ENCODE measurements around the gene KCNH1. TPM values are rescaled to one million over a fixed set of nuclear protein-coding genes. Genes with fewer than 3 reads are reported as not detected.
"Not testable (repeated sequence)": the region's sequence is repeated elsewhere in the genome, so short reads cannot be mapped to it uniquely, and the experiment has no call there.

Gene KCNH1
- total RNA-seq, 1 experiment from 2014 or later = 2.4 TPM

- peak; percentile 74 for DNase-seq (ENCODE audit: low read depth)
Measured at GRCh38 chr1:210689826-210690225, 444.1 kb downstream of the KCNH1 start.

GRCh38 chr1:210688512-210689234 is 445.3 kb downstream of the KCNH1 start:
- DNase-seq (ENCODE audit: low read depth) = no peak

DNA sequence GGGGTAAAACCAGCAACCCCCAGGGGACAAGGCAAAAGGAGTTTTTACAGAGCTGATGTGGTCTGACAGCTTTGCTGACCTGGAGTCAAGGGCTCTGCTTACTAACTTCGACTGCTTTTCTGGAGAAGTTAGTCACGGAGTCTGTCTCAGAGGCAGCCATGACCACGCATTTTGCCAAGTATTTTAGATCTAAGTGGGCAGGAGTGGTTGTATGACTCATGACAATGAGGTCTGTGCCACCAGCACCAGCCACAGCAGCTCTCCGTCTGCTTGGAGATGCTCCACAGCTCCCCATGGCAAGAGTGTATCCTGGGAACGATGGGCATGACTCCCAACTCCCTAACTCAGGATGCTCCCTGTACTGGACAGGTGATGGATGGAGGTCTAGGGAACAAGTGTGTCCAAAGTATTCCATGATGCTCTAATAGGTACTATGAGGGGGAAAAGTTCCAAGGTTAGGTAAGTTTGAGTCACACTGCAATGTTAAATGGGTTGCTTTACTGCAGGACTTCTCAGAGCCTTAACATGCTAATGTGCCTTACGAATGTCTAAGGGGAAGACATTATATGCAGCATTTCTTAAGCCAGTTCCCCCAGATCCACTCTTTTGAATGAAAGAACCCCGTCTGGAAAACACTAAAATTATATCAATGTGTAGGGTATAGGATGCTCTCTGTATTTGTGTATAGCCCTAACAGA is 446.2 kb downstream of the KCNH1 start:
- peak; percentile 90 for DNase-seq (ENCODE audit: low read depth)

GRCh38 chr1:210686841-210687240 is 447.1 kb downstream of the KCNH1 start:
- no peak for DNase-seq (ENCODE audit: low read depth)

GRCh38 chr1:210685295-210685650 is 448.7 kb downstream of the KCNH1 start:
- no peak for DNase-seq (ENCODE audit: low read depth)

DNA sequence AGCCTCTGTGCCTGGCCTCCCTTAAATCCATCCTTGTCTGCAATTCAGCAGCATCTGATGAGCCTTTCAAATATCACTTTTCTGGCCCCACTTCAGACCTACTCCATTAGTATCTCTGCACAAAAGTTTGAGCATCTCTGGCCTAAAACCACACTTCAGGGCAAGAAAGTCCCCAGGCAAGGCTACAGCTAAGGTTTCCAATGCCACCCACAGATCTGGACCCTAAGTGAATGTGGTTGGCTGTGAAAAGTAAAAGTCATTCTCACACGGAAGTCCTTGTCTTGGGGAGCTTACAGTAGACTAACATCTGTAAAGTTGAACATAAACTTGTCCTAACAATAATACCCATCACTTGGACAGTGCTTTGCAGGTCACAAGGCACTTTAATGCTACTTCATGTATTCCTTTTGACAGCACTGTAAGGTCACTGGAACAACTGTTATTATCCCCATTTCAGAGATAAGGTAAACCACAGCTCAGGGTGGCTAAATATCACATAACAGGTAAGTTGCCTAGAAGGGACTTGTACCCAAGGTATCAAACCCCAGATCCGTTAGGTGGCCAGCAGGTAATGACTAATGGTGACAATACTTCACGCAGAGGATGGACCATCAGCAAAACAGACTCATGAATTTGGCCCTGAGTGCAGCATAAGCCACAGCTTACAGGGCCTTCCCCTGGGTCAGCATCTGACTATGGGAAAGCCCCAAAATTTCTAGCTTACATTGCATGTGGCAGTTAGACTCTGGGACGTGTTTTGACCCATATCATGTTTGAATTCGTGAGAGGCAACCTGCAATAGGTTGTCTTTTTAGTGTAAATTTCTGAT is 449.3 kb downstream of the KCNH1 start:
- no peak for DNase-seq (ENCODE audit: low read depth)

DNA sequence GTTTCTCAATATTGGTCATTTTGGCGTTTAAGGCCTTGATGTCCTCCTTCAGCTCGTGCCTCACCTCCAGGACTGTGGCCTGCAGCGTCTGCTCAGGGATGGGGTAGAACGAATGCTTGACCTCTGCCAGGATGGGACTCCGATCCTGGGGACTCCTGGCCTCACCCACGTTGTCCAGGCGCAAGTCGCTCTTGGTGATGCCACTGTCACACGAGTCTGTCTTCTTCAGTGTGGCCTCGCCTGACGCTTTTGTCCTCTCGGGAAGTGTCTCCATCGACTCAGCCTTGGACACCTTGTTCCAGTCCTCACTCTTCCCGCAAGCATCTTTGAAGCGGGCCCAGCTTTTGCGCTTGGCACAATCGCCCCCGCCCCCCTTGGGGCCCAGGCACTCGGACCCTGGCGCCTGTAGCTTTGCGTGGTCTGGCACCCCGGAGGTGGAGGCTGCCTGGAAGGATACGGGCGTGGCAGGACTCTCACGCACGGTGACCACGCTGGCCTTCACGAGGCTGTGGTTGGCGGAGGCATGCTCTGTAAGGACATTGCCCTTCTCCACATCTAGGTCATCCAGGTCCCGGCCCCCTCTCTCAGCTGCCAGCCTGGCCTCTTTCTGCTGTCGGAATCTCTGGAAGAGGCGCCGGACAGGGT is 450.4 kb downstream of the KCNH1 start:
- no peak for DNase-seq (ENCODE audit: low read depth)

DNA sequence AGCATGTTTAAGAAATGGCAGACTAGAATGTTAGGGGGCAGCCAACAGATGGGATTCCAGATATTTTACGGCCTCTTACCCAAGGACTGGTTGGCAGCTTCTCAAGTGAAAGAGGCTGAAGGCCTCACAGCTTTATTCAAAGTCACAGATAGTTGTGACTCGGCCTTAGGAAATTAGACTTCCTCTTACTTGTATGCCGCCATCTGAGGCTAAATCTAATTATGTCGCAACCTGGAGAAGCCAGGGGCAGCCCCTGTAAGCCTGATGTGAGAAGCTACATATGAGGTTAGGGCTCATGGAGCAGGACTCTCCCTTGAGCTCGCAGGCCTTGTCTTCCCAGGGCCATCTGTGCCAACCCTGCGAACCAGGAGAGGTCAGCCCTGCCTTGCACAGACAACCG is 452.8 kb downstream of the KCNH1 start:
- DNase-seq (ENCODE audit: low read depth) = no peak

DNA sequence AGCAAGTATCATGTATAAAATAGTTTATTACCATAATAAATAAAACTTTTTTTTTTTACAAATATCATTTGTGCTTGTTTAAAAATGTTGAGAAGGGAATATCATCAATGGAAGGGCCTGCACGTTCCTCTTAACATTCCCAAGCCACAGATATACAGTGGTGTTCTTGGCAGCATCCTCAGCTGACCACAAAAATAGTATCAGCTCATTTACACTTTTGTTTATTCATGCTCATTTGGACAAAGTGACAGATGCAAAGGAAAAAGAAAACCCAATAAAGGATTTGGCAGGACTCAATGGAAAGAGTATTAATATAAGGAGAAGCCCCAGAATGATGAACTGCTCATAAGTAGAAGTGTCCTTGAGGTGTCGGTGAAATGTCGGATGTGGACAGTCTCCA is 455.6 kb downstream of the KCNH1 start:
- no peak for DNase-seq (ENCODE audit: low read depth)

DNA sequence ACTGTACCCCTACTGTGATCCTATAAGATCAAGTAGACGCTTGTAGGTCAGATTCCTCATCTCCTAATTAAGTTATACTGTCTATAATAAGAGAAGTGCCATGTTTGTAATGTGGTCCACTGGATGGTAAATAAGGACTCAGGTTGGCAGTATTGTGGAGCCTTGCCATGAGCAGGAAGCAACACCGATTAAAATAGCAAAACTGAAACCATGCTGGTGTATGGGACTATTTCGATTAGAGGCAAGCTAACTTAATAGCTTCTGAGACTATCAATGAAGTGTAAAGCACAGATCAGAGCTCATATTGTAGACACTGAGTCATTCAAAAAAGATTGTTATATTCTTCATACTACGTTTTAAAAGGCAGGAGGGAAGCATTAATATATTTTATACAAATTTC is 456.4 kb downstream of the KCNH1 start:
- no peak for DNase-seq (ENCODE audit: low read depth)

DNA sequence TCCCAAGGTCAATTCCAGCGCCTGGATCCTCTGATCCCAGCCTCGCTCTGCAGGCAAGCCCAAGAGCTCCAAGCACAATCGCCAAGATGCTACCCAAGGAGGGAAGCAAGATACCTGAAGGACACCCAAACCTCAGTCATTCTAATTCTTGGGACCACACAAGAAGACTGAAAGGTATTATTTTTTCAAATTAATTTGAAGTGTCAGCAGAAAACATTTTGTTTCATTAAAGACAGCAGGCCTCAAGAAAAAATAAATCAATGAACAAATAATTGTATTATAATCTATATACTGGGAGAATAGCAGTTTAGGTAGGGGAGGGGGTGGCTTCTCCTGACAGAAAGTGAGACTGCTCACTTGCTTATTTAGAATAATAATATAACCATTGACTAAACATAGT is 457.4 kb downstream of the KCNH1 start:
- no peak for DNase-seq (ENCODE audit: low read depth)

DNA sequence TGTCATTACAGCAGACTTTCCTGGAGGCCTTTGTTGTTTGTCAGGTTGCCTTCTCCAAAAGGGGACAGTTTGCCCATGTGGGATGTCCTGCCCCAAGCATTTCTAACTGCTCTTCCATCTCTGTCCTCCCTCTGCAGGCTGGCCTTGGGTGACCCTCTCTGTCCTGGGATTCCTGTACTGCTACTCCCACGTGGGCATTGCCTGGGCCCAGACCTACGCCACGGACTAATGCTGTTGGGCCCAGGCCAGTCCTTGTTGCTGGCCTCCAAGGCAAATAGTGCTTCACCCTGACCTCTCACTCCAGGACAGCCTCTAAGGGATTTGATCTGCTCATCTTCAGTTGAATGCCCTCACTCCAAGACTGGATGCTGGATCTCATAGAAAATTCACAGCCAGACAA is 459.8 kb downstream of the KCNH1 start:
- no peak for DNase-seq (ENCODE audit: low read depth)

DNA sequence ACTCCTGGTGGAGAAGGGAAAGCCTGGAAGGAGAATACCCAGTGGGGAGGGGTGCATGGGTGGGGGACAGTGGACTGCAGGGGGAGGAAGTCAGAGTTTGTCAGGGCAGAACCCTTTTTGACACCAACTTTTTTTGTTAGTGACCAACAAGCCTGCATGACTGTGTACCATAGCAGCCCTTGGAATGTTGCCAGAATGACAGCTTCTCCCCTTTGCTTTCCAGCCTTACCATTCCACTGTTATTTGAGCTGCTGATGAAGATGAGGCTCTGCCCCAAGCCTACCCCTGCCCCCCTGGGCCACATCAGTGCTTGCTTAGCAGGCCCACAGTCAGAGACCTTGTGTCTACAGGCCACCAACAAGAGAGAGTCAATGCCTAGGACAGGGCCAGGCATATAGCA is 464.0 kb downstream of the KCNH1 start:
- no peak for DNase-seq (ENCODE audit: low read depth)

DNA sequence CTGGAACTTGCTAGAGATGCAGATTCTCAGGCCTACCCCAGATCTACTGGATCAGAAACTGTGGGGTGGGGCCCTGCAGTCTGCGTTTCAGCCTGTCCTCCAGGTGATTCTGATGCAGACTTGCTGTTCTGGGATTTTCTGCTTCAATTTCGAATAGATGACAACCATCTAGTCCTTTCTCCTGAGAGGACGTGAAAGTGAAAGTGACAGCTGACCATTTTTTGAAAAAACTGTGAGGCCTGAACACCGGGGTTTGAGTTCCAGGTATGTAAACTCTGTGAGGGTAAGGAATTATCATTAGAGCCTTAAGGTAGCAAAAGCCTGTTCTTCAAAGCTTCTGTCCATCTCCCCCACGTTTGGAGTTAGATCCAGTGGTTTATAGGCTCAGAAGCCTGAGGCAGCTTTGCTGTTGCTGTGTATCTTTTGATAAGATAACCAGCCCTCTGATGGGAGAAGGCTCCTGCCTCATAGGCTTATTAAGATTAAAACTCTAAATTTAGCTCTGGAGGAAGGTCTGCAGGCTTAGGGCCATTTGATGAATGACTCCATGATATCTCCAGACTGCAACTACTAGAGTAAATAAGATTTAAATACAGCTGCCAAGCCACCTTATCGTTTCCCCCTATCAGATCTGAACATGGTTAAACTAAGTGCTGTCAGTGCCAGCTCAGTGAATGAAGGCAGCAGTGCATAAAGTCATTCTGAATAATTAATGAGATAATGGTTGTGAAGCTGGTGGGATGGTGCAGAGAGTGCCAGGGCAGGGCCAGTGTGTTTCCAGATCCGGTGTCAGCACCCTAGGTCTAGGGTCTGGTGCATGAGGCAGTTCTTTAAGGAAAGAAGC is 470.0 kb downstream of the KCNH1 start:
- no peak for DNase-seq (ENCODE audit: low read depth)

DNA sequence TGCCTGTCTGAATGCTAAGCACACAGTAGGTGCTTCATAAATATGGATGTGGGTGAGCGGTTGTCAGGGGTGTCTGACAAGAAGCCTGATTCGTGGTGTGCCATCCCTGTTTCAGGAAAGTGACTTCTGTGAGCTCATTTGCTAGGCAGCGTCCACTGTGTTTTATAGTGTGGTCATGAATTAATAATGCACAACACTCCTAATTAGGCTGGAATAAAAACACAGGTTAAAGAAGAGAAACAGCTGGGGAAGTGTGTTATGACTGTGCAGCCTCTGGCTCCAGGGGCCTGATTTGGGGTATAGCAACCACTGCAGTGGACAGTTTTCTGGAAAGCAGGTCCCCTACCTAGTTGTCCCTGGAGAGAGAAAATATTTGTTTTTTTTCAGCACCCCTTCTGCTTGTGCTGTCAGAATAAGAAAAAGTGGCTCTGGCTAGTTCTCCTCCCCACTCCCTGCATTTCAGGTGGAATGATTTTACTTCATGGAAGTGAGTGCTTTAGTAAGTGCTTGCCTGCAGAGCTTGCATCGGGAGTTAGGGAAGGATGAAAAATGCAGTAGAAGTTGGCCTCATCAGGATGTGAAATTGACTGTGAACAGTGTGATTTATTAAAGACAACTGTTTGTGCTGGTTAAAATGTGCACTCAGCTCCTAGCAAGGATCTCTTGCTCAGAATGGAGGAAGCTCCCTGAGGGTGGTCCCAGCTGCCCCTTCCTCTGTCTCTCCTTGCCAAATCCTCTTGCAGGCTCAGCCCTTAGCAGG is 471.5 kb downstream of the KCNH1 start:
- no peak for DNase-seq (ENCODE audit: low read depth)

DNA sequence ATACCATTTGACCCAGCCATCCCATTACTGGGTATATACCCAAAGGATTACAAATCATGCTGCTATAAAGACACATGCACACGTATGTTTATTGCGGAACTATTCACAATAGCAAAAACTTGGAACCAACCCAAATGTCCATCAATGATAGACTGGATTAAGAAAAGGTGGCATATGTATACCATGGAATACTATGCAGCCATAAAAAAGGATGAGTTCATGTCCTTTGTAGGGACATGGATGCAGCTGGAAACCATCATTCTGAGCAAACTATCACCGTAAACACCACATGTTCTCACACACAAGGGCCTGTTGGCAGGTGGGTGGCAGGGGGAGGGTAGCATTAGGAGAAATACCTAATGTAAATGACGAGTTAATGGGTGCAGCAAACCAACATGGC is 472.4 kb downstream of the KCNH1 start:
- not testable (repeated sequence) for DNase-seq (ENCODE audit: low read depth)

DNA sequence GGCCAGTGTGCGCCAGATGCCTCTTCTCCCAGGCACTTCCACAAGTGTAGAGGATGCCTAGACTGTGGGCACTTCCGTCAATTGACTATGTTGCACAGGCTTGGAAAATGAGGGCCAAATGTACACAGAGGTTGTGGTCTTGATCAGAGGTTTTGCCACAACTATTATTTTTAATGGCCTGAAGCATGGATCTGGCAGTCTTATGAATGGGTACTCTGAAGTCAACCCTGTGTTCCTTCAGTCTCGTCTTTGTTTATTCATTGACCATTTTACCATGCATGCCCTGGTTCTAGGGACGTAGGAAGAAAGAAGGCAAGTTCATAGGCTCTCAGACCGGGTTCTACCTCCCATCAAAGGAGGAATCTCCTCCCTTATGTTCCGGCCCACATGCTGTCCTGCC is 476.1 kb downstream of the KCNH1 start:
- DNase-seq (ENCODE audit: low read depth) = no peak

GRCh38 chr1:210655511-210655910 is 478.4 kb downstream of the KCNH1 start:
- peak; percentile 49 for DNase-seq (ENCODE audit: low read depth)

DNA sequence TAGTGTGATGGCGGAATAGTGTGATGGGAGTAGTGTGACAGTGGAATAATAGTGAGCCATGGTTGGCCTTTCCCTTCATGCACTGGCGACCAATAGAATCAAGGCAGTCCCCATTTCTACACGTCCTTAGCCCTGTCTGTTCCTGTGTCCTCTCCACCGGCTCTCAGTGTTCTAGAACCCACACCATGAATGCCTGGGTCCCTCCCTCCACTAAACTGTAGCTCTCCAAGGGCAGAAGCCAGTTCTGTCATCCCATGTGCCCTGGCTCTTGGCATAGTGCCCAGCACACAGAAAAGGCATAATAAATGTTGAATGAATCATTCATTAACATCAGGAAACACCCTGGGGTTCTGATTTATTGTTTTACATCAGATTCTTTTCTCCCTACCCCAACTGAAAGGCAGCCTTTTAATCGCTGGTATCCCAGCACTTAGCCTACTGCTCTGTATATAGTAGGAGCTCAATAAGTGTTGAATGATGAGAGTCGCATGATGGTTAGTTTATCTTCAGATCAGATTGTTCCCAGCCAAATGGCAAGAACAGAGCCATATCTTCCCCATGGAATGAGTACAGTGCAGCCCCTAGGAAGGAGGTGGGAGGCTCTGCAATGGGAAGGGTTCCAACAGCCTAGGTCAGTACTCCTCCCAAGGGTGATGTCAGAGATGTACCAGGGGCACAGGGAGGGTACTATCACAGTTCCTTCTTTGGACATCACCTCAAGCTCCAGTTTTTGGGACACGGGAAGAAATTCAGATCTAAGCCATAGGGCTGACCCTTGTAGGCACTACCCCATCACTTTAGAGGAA is 479.6 kb downstream of the KCNH1 start:
- peak; percentile 23 for DNase-seq (ENCODE audit: low read depth)

Data from HT1080 (cell line).